Occipital lobe (tissue), 2 donors: ENCODE measurements around the gene SMC5. TPM values are rescaled to one million over a fixed set of nuclear protein-coding genes. Genes with fewer than 3 reads are reported as not detected.
"Not testable (repeated sequence)": the region's sequence is repeated elsewhere in the genome, so short reads cannot be mapped to it uniquely, and the experiment has no call there.

ENCODE experiments used
- DNase-seq: peaks from one replicate; lab custom pipeline; 2025; lab: John Stamatoyannopoulos, UW
- total RNA-seq: library from RNA; depleted of rRNA; stranded (reverse); fragments of >200 nt; gene quantifications from one replicate; pipeline ENCODE4 v1.2.3, GENCODE V29; 2014

SMC5 gene
- total RNA-seq, 1 donor from 2014 or later: 42.3 TPM

DNA sequence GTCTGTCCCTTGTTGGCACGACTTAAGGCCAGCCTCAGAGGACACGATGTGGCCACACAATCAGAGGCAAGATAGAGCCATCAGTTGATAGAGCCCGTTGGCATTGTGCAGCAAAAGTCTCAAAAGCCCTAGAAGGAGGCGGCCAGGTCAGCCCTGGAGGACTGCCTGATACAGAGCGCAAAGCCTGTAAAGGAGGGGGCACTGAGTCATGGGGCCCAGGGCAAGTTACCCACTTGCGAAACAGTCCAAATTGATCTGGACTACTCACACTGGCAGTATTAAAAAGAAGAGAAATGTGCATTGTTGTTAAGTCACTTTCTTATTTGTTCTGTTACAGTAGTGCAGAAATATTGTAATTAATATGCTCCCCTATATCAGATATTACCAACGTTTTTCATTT, 104.2 kb downstream of the SMC5 start:
- no peak for DNase-seq

- no peak for DNase-seq
These were observed 105.0 kb downstream of the SMC5 start for GRCh38 chr9:70363760-70364159.

DNA sequence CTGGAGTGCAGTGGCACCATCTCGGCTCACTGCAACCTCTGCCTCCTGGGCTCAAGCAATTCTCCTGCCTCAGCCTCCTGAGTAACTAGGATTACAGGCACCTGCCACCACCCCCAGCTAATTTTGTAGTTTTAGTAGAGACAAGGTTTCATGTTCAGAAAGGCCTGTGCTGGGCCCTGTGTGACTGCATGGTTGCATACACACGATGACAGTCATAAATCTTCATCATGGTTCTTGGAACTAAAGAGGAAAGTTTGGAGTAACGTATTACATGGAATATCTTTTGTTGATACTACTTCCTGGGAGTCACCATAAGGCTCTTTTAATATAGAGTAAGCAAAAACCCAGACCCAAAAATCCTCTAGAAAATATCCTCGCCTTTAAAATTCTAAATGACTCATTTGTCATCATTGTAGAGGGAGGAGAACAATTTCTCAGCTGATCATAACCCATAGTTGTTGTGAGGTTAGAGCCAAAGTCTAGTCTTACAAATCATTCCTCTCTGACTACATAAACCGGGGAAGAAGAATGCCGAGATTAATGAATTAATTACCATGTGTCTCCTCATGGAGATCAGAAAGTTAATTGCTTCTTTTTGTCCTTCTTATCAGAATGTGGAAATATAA, 108.6 kb downstream of the SMC5 start:
- DNase-seq: no peak

- no peak for DNase-seq
These were observed 116.3 kb downstream of the SMC5 start for GRCh38 chr9:70374962-70375618.

DNA sequence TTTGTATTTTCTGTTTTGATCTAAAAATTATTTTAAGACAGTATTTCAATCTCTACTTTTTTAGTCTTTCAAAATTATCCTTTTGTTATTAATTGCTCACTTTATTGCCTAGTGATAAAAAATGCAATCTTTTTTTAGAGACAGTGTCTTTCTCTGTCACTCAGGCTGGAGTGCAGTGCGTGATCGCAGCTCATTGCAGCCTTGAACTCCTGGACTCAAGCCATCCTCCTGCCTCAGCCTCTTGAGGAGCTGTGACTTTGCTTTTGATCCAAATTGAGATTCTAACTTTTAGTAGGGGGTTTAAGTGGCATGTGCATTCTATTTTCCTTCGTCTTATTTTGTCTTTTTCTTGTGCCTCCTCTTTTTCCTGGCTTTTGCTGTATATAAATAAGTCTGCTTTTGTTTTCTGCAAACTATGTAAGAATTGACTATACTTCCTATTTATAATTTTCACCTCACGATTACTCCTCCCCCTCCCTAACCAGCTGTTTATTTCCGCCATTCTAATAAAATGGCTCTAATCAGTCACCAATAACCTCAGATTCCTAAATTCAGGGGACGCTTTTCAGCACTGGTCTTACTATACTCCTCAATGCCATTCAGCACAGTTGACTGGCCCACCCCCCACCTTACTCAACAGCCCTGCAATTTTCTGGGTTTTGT, 123.4 kb downstream of the SMC5 start:
- no peak for DNase-seq

DNA sequence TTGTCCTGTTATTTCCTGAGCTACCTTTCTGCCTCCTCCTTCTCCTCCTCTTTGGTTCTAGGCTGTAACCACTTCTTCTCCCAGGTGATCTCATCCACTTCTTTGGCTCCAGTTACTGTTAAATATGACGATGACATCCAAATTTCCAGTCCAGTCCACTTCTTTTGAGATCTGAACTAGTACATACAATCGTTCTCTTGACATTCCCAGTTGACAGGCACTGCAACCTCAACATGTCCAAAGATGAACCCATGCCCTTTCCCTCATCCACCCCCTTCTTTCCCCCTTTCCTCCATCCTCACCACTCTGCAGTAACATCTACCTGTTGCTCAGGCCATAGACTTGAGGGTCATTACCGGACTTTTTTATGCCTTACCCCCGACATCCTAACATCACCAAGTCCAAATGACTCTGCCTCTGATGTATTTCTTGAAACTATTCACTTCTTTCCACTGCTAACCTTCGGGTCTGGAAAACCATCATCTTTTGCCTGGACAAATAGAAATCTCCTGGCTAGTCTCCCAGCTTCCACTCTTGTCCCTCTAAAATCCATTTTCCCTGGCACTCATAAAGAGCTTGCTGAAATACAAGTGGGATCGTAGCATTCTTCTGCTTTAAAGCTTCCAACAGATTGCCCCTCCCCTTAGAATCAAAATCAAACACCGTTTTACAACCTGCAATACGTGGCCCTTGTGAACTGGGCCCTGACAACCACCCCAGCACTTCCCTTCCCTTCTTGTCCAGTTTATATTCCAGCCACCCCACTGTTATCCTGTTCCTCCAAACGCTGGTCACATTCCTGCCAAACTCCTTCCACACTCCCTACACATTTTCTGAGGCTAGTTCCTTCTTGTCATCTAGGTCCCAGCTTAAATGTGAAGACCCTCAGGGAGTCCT, 124.2 kb downstream of the SMC5 start:
- DNase-seq: no peak

GRCh38 chr9:70385426-70385825, 126.6 kb downstream of the SMC5 start:
- DNase-seq: no peak

DNA sequence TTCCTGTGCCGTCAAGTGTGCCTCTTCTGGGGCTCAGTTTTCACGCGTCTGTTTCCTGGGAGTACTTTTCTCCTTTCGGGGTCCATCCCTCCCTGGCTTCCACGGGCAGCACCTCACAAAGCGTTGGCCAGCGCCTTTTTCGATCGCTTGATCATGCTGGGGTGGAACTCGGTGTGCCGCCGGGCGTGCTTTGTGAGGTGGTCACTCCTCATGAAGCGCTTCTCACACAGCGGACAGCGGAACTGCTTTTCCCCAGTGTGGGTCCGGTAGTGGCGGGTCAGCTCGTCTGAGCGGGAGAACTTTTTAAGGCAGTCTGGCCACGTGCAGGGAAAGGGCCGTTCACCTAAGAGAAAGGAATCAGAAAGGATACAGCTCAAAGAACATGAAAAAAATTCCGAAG, 128.9 kb downstream of the SMC5 start:
- DNase-seq: no peak

GRCh38 chr9:70389188-70389587, 130.4 kb downstream of the SMC5 start:
- no peak for DNase-seq

- peak; percentile 65 for DNase-seq
These were observed 131.0 kb downstream of the SMC5 start for GRCh38 chr9:70389621-70390266.

GRCh38 chr9:70390933-70391341, 132.2 kb downstream of the SMC5 start:
- no peak for DNase-seq

- no peak for DNase-seq
These were observed 133.4 kb downstream of the SMC5 start for GRCh38 chr9:70392189-70392588.

- DNase-seq: no peak
These were observed 134.1 kb downstream of the SMC5 start for GRCh38 chr9:70392850-70393249.

DNA sequence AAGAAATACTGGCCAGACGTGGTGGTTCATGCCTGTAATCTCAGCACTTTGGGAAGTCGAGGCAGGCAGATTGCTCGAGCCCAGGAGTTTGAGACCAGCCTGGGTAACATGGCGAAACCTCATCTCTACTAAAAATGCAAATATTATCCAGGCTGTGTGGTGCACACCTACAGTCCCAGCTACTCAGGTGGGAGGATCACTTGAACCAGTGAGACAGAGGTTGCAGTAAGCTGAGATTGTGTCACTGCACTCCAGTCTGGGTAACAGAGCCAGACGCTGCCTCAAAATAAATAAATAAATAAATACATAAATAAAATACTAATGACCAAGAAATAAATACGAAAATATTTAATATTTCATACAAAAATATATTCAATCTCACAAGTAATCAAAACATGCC, 136.9 kb downstream of the SMC5 start:
- DNase-seq: no peak

DNA sequence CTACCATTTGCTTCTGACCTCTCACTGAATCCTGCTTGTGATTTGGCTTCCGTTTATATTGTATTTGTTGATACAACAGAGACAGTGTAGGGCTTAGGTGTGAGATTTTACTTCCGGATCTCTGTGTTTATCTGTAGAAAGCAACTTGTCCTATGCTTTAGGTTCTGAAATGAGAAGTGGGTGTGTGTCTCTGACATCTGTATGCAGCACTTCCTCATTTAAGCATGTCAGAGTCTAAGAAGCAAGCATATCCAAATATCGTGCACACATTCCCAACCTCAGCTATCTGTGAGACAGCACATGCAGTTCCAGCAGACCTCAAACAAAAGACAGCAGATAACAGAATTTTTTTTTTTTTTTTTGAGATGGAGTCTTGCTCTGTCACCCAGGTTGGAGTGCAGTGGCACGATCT, 139.4 kb downstream of the SMC5 start:
- no peak for DNase-seq

GRCh38 chr9:70399141-70399540, 140.4 kb downstream of the SMC5 start:
- no peak for DNase-seq

DNA sequence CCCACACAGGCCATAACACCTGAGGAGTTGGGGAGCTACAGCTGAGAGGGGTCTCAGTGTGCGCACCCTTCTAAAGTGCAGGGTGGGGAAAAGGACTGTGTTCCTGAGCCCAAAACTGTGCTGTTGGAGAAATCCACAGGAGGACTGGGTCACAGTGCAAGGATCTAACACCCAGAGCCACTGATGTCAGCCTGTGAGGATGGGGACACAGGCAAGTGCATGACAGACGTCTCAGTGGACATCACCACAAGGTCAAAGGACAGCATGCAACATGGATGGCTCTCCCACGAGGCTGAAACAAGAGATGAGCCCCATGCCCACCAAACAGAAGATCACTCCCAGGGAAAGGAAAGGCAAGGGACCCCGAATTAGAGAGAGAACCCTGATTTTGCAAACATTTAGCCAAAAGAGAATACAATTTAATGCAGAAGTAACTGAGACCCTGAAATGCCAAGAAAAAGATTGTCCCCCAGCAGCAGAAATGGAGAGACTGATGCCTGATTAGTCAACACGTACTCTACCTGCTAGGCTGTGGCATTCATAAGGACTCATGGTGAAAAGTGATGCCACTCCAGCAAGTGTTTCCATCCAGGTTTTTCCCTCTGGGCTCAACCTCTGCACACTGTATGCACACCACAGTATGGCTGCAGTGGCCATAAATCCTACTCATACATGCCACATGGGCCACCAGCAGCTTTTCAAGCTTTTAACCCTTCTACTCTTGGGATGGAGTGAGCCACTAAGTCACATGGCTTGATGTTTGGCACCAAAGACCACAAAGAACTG, 141.5 kb downstream of the SMC5 start:
- DNase-seq: no peak

DNA sequence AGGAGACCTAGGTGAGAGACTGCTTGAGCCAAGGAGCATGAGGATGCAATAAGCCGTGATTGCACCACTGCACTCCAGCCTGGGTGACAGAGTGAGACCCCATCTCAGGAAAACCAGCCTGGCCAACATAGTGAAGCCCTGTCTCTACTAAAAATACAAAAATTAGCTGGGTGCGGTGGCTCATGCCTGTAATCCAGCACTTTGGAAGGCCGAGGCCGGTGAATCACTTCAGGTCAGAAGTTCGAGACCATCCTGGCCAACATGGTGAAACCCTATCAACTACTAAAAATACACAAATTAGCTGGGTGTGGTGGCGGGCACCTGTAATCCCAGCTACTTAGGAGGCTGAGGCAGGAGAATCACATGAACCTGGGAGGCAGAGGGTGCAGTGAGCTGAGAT, 142.5 kb downstream of the SMC5 start:
- not testable (repeated sequence) for DNase-seq

- DNase-seq: no peak
These were observed 143.4 kb downstream of the SMC5 start for GRCh38 chr9:70402213-70402612.

DNA sequence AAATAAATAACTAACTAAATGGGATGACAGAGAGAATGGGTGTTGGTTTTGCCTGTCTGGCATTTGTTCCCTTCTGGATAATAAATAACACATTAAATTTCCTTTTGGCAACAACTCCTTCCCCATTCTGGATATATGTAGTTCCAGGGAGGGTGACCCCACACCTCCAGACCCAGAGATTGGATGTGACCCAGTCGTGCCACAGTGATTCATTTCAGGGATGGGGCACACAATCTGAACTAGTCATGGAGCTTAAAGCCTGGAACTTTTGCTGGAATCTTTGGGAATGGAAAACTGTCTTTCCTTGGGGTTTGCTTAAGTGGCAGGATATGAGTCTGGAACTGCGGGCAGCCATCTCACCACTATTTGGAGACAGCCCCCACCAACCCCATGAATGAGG, 144.4 kb downstream of the SMC5 start:
- no peak for DNase-seq

DNA sequence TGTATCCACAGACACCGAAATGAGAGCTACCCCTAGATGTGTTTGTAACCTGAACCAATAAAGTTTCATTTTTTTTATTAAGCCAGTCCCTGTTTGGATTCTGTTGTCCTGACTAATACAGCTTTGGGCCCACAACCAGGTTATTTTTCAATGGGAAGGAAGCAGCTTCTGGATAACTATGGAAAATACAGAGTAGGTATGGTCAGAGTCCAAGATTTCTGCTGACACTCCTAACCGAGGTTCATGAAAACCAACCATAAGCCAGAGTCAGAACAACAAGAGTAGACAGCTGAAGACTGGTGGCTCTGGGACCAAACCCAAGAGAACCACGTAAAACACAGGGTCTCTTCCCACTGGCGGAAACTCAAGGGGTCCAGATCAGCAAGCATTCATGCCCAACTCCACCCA, 144.8 kb downstream of the SMC5 start:
- no peak for DNase-seq
